GM18520 (cell line): Measurements from ENCODE around the gene COX4I1.
"Not testable (repeated sequence)": the region's sequence is repeated elsewhere in the genome, so short reads cannot be mapped to it uniquely, and the experiment has no call there.

Source experiments
- ATAC-seq: cut with Tn5 transposase; IDR thresholded peaks from one replicate; pipeline ENCODE4 v1.9.1; 2021; ENCODE audit not compliant: unreplicated experiment

COX4I1 gene

DNA sequence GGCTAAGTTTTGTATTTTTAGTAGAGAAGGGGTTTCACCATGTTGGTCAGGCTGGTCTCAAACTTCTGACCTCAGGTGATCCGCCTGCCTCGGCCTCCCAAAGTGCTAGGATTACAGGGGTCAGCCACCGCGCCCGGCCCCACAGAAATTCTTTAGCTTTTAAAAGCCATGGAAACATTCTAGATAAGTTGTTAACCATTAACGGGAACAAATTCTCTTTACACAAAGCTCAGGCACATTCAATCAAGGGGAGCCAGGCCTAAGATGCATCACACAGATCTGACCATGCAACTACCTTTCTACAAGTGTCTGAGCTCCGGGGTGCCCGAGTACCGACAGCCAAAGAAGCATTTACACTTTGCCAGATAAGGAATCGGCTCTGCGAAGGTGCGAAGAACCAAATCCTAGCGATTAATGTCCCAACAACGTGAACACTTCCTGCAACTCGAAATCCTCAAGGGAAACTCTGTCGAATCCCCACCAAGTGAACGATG lies 1.2 kb upstream of the COX4I1 start:
- ATAC-seq, result no peak

GRCh38 chr16:85798901-85799496 lies 496 bp upstream of the COX4I1 start:
- ATAC-seq, result no peak

DNA sequence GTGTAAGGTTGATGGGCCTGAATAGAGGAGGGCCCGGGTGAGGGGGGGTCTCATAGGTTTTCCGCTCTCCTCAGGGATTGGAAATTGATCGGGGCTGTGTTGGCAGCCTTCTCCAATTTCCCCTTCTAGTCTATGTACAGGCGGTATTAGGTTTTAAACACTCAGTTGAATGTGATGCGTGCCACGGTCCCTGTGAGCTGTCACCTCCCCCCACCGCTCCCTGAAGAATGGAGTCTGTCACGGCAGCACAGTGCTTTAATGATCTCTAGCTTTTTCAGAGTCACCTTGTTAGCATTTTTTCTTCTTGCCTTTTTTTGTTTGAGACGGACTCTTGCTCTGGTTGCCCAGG lies 800 bp downstream of the COX4I1 start:
- ATAC-seq, result no peak

- no peak for ATAC-seq
Observed at GRCh38 chr16:85803570-85803969, 4.1 kb downstream of the COX4I1 start.

- no peak for ATAC-seq
Observed at GRCh38 chr16:85805442-85806045, 6.0 kb downstream of the COX4I1 start.

GRCh38 chr16:85806539-85806938 lies 7.0 kb downstream of the COX4I1 start:
- no peak for ATAC-seq

DNA sequence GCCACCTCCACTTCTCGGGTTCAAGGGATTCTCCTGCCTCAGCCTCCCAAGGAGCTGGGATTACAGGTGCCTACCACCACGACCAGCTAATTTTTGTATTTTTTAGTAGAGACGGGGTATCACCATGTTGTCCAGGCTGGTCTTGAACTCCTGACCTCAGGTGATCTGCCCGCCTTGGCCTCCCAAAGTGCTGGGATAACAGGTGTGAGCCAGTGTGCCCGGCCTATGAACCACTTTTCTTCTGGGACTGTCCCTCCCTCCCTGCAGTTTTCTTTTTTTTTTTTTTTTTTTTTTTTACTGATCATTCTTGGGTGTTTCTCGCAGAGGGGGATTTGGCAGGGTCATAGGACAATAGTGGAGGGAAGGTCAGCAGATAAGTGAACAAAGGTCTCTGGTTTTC lies 7.8 kb downstream of the COX4I1 start:
- not testable (repeated sequence) for ATAC-seq

GRCh38 chr16:85808104-85808503 lies 8.6 kb downstream of the COX4I1 start:
- not testable (repeated sequence) for ATAC-seq

GRCh38 chr16:85808926-85809325 lies 9.4 kb downstream of the COX4I1 start:
- ATAC-seq, result no peak

DNA sequence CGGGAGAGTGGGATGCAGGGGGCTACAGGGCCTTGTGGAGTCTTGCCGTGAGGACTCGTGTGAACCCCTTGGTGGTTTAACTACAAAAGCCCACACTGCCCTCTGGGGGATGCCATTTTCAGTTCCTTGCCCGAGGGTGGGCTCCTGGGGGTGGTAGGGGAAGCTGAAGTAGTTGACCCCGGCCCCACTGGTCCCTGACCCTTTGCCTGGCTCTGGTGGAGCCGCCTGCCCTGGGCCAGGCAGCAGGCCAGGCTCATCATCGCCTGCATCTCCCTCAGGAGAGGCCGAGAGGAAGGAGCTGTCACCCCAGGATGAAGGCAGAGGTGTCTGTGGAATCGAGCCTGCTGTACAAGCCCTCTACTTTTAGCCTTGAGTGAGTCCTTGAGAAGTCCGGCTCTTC lies 10.2 kb downstream of the COX4I1 start:
- ATAC-seq, result no peak

DNA sequence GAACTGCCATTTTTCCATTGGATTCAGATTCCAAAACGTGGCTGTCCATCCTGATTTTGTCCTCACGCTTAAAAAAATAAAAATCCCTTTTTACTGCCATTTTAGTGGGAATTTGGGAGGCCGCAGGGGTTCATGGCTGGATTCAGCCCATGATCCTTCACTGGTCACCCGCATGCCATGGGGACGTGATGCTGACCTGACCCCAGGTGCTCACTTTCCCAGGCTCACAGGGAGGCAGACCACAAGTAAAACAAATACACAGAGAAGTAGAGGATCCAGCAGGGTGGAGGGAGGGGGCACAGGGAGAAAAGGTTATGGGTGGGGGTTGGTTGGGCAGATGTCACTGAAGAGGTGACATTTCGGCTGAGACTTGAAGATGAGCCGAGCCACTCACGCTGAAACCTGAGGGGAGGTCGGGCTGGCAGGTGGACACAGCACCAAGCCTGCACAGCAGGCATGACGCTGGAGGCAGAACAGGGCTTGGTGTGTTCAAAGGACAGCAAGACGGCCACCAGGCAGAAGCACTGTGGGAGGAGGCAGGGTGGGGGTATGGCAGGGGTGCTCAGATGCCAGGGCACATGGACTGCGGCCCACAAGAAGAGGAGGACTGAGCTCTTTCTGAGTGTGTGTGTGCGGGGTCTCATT lies 10.7 kb downstream of the COX4I1 start:
- no peak for ATAC-seq

GRCh38 chr16:85810742-85811115 lies 11.2 kb downstream of the COX4I1 start:
- no peak for ATAC-seq

DNA sequence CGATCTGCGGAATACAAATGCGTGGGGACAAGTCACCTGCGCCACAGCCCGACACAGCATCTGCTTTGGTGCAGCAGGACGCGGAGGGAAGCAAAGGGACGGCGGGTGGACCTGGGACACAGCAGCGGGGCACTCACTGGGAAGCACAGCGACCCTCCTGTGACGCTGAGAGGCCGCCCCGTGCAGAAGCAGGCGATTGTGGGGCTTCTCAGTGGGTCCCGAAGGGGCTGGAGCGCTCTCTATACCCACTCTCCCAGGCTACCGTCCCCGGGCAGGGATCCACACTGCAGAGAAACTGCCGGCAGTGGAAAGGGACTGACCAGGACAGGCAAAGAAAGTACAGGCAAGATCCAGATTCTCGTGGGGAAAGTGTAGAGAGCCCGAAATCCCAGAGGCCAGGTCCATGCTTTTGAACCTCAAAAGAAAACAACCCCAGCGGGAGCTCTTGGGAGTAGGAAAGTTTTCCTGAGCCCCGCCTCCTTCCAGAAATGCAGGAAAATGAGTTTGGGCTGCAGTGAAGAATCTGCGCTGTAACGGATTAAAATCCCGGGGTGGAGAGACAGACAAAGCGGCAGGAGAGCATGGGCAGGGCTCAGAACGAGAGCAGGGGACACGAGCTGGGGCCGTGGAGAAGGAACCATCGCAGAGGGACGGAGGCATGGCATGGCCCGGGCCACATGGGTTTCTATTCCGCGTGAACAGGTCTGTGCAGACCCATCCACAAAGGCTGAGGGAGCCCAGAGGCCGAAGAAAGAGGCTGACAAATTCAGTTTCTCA lies 12.7 kb downstream of the COX4I1 start:
- ATAC-seq, result no peak

DNA sequence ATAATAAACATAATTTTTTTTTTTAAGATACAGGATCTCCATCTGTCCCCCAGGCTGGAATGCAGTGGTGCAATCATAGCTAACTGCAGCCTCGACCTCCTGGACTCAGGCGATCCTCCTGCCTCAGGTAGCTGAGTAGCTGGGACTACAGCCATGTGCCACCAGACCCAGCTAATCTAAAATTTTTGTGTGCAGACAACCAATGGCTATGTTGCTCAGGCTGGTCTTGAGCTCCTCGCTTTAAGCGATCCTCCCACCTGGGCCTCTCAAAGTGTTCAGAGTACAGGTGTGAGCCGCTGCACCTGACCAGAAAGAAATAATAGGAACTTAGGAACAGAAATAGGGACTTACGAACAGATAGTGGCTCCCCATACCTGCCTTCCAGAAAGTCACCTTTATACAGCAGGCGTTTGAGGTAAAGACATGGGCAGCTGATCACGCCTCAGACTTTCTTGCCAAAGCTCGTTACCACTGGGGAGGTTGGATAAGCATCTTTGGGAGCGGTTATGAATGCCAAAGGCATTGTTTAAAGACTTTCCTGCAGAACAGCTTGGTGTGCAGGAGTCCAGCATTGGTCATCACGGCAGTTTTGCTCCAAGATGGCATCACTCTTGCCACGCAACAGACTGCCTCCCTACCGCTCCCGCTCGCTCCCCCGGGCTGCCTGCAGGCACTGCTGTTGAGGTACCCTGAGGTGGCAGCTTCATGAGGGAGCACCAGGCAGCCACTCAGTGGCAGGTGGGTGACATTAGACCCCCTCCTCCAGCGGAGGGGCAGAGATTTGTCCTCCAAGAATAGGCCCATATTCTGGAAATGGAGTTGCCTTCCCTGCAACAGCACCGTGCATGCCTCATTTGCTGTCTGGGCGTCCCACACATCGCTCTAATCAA lies 13.6 kb downstream of the COX4I1 start:
- no peak for ATAC-seq

GRCh38 chr16:85816159-85816558 lies 16.7 kb downstream of the COX4I1 start:
- no peak for ATAC-seq

- not testable (repeated sequence) for ATAC-seq
Observed at GRCh38 chr16:85817195-85817594, 17.7 kb downstream of the COX4I1 start.

DNA sequence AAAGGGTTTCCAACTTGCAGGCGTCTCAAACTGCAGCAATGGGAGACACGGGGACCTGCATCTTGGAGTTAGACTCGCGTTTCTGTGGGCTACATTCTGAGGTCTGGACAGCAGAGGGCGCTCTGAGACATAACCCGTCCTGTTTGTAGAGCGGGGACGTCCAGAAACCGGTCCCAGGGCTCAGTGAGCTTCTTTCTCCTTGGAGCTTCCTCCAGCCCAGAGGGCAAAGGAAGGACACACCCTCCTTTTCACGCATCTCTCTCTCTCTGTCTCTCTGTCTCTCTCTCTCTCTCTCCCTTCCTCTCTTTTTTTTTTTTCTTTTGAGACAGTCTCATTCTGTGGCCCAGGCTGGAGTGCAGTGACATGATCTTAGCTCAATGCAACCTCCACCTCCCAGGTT lies 19.8 kb downstream of the COX4I1 start:
- ATAC-seq, result no peak

- ATAC-seq, result no peak
Observed at GRCh38 chr16:85819771-85820170, 20.3 kb downstream of the COX4I1 start.

DNA sequence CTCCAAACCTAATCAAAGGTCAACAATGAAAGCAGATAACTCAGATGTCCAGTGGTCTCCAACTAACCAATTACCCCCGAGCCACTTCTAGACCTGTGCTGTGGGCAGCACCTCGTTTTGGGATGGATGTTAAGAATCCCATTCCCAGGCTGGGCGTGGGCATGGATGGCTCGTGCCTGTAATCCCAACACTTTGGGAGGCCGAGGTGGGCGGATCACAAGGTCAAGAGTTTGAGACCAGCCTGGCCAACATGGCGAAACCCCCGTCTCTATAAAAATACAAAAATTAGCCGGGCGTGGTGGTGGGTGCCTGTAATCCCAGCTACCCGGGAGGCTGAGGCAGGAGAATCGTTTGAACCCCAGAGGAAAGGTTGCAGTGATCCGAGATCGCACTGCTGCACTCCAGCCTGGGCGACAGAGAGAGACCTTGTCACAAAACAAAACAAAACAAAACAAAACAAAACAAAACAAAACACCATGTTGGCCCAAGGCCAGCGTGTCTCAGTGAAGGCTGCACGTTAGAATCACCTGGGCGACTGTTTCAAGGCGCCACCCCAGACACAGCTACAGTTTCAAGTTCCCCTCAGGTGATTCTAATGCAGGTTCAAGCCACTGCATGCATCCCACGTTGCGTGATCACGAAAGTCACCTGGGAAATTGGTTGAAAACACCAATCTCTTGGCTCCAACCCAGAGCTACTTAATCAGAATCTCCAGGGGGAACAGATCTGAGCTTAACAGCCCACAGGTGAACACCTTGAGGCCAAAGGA lies 21.3 kb downstream of the COX4I1 start:
- ATAC-seq, result no peak
